Measurements from ENCODE around the gene MSH5. TPM values are rescaled to one million over a fixed set of nuclear protein-coding genes. Genes with fewer than 3 reads are reported as not detected.
A peak's percentile ranks its signal among the peaks of the same experiment; 100 is the strongest.

Gene MSH5
- total and polyA plus RNA-seq, 9 of the 15 experiments (the other 6 are each of a cell fraction or from before 2014, with no cell fraction given) = 12.5 to 104 (median 46.6) TPM

- TF ChIP-seq CREM (IDR thresholded peaks at IDR 0.05; ENCODE audit: low read depth) (peak; percentile 70), SIN3B (IDR thresholded peaks at IDR 0.05; ENCODE audit: low read depth) (peak; percentile 96)
Observed at GRCh38 chr6:31795616-31796298, 56.0 kb downstream of the MSH5 start, which contains the start of gene VARS1 (continued).

GRCh38 chr6:31796993-31797385 lies 57.2 kb downstream of the MSH5 start:
- peaks cover 62% of the 10 kb centered on the region for H3K36me3 ChIP-seq (ENCODE audit: control insufficient read depth, insufficient read depth, low read length)
- no peak overlapping the region for H3K4me3 ChIP-seq
- H3K9me1 ChIP-seq (ENCODE audit: control insufficient read depth, insufficient read depth, low read length) = no peaks in the 10 kb centered on the region
- peaks cover 14 to 36% of the 10 kb centered on the region in 2 experiments; a peak in 4 of 5 replicates for H3K4me1 ChIP-seq (replicated peaks in 1 of 2; ENCODE audit: control insufficient read depth in 2 of 2, insufficient read depth in 2 of 2, low read length in 2 of 2)
- ATAC-seq (no peak), FAIRE-seq (no peak), DNase-seq (ENCODE audit: extremely low read depth in 1 of 4, low spot score in 3 of 4) (no peak)
- no TSS peak for BruUV-seq (replicated peaks)
- no peak overlapping the region for H3K4me2 ChIP-seq (ENCODE audit: insufficient read depth, low read length)
- H3K9ac ChIP-seq (ENCODE audit: insufficient read depth in 1 of 2, low read depth in 2 of 2, low read length in 2 of 2) = no peak overlapping the region
- in situ Hi-C loops (cut with MboI) (no loop called here), intact Hi-C loops (cut with micrococcal nuclease) (loop anchor here (1.0 kb wide), 3 partner anchors 37 to 104 kb away; no protein-coding TSS in a partner anchor)
- no peak overlapping the region for H2AFZ ChIP-seq (ENCODE audit: low read depth, low read length)
- no peaks in the 10 kb centered on the region for H3K27me3 ChIP-seq (ENCODE audit: control insufficient read depth in 2 of 2, insufficient read depth in 2 of 2, low read length in 2 of 2)
- no peaks in the 10 kb centered on the region for H4K20me1 ChIP-seq (replicated peaks; ENCODE audit: control insufficient read depth, insufficient read depth, low read length)
- peaks cover 46% of the 10 kb centered on the region for H3K79me2 ChIP-seq (ENCODE audit: control insufficient read depth, insufficient read depth, low read length)
- H3K27ac ChIP-seq (ENCODE audit: extremely low read depth, low read depth, low read length) = peak overlapping the region; percentile 19; the same call in 2 of the 3 replicates
- ChIA-PET CTCF (ENCODE audit: low intra/inter-chr PET ratio) (interaction anchor here (0.6 to 2.9 kb wide), 3 partner anchors 17 to 67 kb away, joined by 3 to 24 read pairs (median 5); no protein-coding TSS in a partner anchor), POLR2A (interaction anchor here (1.0 to 4.3 kb wide), 10 partner anchors 10 to 159 kb away, joined by 3 to 58 read pairs (median 10); partner anchors contain the start of genes BAG6, HSPA1A, HSPA1B and HSPA1L)
- H3K9me3 ChIP-seq (replicated peaks; ENCODE audit: control insufficient read depth, insufficient read depth, low read depth, low read length) = no peaks in the 10 kb centered on the region
- WGBS (ENCODE audit: insufficient coverage, low coverage, missing lambda C conversion rate) = 89% methylated on average over 2 of the region's 2 CpGs
- no peak for TF ChIP-seq ARNT (IDR thresholded peaks at IDR 0.05)
- no peak for TF ChIP-seq PTTG1 (tag; IDR thresholded peaks at IDR 0.05; ENCODE audit: low read depth)
- peak; percentile 33 for TF ChIP-seq CREBBP (IDR thresholded peaks at IDR 0.05; ENCODE audit: low read depth, low read length)
- TF ChIP-seq KAT8 (IDR thresholded peaks at IDR 0.05; ENCODE audit: low read depth) = no peak
- no peak for TF ChIP-seq SNRNP70 (optimal IDR thresholded peaks at IDR 0.05; ENCODE audit: low read depth, low read length)
- TF ChIP-seq TCF3 (CRISPR knock-in tag; IDR thresholded peaks at IDR 0.05) = no peak
- no peak for TF ChIP-seq ZNF511 (CRISPR knock-in tag; IDR thresholded peaks at IDR 0.05)
- no peak for TF ChIP-seq ARID2 (IDR thresholded peaks at IDR 0.05)
- no peak for TF ChIP-seq NBN (IDR thresholded peaks at IDR 0.05; ENCODE audit: low read depth)
- TF ChIP-seq NFIC (IDR thresholded peaks at IDR 0.05) = no peak
- TF ChIP-seq ATF2 (CRISPR knock-in tag; IDR thresholded peaks at IDR 0.05) = no peak
- TF ChIP-seq, protein P1, sequence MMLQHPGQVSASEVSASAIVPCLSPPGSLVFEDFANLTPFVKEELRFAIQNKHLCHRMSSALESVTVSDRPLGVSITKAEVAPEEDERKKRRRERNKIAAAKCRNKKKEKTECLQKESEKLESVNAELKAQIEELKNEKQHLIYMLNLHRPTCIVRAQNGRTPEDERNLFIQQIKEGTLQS (IDR thresholded peaks at IDR 0.05) = 0 out of 2 replicates have a peak, but pooled peaks have one; percentile 10
- TF ChIP-seq, protein P1 (CRISPR knock-in tag; conservative IDR thresholded peaks at IDR 0.05) = no peak
- TF ChIP-seq FOXP1 (CRISPR knock-in tag; IDR thresholded peaks at IDR 0.05) = 0 out of 2 replicates have a peak, but pooled peaks have one; percentile 25
- TF ChIP-seq CREB1 (IDR thresholded peaks at IDR 0.05) = no peak
- no peak for TF ChIP-seq CREB1 (CRISPR knock-in tag; IDR thresholded peaks at IDR 0.05)
- TF ChIP-seq NONO (IDR thresholded peaks at IDR 0.05; ENCODE audit: low read depth in 2 of 2, low read length in 1 of 2) = no peak
